Measurements from ENCODE around the gene CRNKL1.

GRCh38 chr20:19998990-19999705, 53.1 kb downstream of the CRNKL1 start:
- TF ChIP-seq CTCF (conservative IDR thresholded peaks at IDR 0.05; ENCODE audit: low read depth, low read length) (no peak), RAD21 (IDR thresholded peaks at IDR 0.05; ENCODE audit: low read length) (no peak), POLR2A (IDR thresholded peaks at IDR 0.05; ENCODE audit: low read depth, low read length) (no peak), FOS (IDR thresholded peaks at IDR 0.05; ENCODE audit: low read depth, low read length) (no peak), BHLHE40 (IDR thresholded peaks at IDR 0.05; ENCODE audit: low read depth, low read length) (no peak), MXI1 (IDR thresholded peaks at IDR 0.05; ENCODE audit: borderline replicate concordance, low read depth, low read length) (no peak), RFX5 (IDR thresholded peaks at IDR 0.05; ENCODE audit: low read depth, low read length) (no peak), ELK1 (IDR thresholded peaks at IDR 0.05; ENCODE audit: borderline replicate concordance, low read depth, low read length) (no peak), NFE2L2 (IDR thresholded peaks at IDR 0.05; ENCODE audit: low read depth, low read length) (no peak), CEBPB (IDR thresholded peaks at IDR 0.05; ENCODE audit: low read depth, low read length) (no peak), USF2 (IDR thresholded peaks at IDR 0.05; ENCODE audit: low read depth, low read length) (no peak), SMC3 (IDR thresholded peaks at IDR 0.05; ENCODE audit: low read depth, low read length) (no peak)
